Upper lobe of right lung (tissue), 1 donor: ENCODE measurements around the gene GRID1. TPM values are rescaled to one million over a fixed set of nuclear protein-coding genes. Genes with fewer than 3 reads are reported as not detected.

ENCODE experiments used
- ATAC-seq: fragments of 200-7000 bp; cut with Tn5 transposase; one replicate; pipeline ENCODE4 v1.9.1; 2020; ENCODE audit warnings: mild to moderate bottlenecking, moderate library complexity
- DNase-seq: peaks from one replicate; pipeline ENCODE4 v3.0.0-alpha.2; 2020
- H3K27ac ChIP-seq: fragments of 200-600 bp; one replicate; pipeline ENCODE4 v1.8.0; 2022
- H3K27me3 ChIP-seq: fragments of 200-600 bp; one replicate; pipeline ENCODE4 v1.8.0; 2022; ENCODE audit warnings: mild to moderate bottlenecking
- H3K36me3 ChIP-seq: fragments of 200-600 bp; one replicate; pipeline ENCODE4 v1.8.0; 2022
- H3K4me1 ChIP-seq: fragments of 200-600 bp; one replicate; pipeline ENCODE4 v1.8.0; 2022
- H3K4me3 ChIP-seq: fragments of 200-600 bp; one replicate; pipeline ENCODE4 v1.8.0; 2022; ENCODE audit warnings: mild to moderate bottlenecking
- H3K9me3 ChIP-seq: fragments of 200-600 bp; one replicate; pipeline ENCODE4 v1.8.0; 2022
- intact Hi-C: fragments of 100-400 bp; cut with DNase I; formaldehyde crosslinking; loops from one replicate; pipeline ENCODE4 v1.11.0; 2022
- total RNA-seq: library from RNA; stranded (reverse); fragmentation: NEBNext Ultra II Directional; extraction: Animal tissue kit (Norgen Biotek cat#: 25700); gene quantifications from one replicate; pipeline ENCODE4 v1.2.1, GENCODE V29; 2021
- TF ChIP-seq, protein P1 (sequence below): fragments of 200-600 bp; IDR thresholded peaks from one replicate; pipeline ENCODE4 v1.8.0; 2022; ENCODE audit warnings: antibody characterized with exemption
- donor health status: DM: no; HTN: yes; CAD: no; lungs with severe emphysema.

Gene GRID1
- total RNA-seq, 1 donor from 2014 or later, result 3.0 TPM

DNA sequence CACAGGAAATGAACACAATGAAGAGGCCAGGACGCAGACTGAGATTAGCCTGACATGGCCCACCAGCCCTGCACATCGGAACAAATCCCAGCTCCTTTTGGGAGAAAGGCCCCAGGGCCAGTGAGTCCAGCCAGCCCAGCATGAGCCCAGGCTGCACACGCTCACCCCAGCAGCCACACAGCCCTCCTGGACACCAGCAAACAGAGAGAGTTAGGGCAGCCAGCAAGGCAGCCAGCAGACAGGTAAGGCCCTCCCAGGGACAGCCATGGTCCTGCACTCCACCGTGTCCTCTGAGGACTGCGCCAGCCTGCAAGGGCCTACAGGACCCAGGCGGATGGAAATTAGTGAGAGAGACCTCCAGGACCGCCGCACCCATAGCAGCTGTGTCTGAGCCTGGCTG, 8.1 kb upstream of the GRID1 start:
- Histone ChIP-seq H3K27me3 (peaks cover 29% of the 10 kb centered on the region), H3K4me1 (no peaks in the 10 kb centered on the region), H3K27ac (no peak overlapping the region), H3K36me3 (no peaks in the 10 kb centered on the region), H3K4me3 (no peak overlapping the region), H3K9me3 (no peaks in the 10 kb centered on the region)
- TF ChIP-seq, protein P1, sequence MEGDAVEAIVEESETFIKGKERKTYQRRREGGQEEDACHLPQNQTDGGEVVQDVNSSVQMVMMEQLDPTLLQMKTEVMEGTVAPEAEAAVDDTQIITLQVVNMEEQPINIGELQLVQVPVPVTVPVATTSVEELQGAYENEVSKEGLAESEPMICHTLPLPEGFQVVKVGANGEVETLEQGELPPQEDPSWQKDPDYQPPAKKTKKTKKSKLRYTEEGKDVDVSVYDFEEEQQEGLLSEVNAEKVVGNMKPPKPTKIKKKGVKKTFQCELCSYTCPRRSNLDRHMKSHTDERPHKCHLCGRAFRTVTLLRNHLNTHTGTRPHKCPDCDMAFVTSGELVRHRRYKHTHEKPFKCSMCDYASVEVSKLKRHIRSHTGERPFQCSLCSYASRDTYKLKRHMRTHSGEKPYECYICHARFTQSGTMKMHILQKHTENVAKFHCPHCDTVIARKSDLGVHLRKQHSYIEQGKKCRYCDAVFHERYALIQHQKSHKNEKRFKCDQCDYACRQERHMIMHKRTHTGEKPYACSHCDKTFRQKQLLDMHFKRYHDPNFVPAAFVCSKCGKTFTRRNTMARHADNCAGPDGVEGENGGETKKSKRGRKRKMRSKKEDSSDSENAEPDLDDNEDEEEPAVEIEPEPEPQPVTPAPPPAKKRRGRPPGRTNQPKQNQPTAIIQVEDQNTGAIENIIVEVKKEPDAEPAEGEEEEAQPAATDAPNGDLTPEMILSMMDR, result no peak
- intact Hi-C loops, result no loop called here
- DNase-seq, result peak; percentile 53
- ATAC-seq, result no peak

DNA sequence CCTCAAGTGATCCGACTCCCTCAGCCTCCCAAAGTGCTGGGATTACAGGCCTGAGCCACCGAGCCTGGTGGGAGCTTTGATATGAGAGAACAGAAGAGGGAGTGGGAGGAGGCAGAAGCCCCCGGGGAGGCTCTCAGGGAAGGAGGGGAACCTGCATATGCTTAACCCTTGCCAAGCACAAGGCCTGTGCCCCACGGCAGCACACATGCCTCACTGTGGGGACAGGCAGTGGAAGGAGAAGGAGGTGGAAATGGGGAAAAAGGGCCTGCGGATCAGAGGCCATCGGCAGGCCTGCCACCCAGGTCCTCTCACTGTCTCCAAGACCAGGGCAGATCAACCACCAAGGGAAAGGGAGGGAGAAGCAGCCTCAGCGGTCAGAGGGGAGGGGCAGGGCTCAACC, 7.2 kb upstream of the GRID1 start:
- H3K27me3 ChIP-seq, result peaks cover 29% of the 10 kb centered on the region
- intact Hi-C loops, result no loop called here
- ATAC-seq (no peak), DNase-seq (peak; percentile 45)
- H3K4me1 ChIP-seq, result no peaks in the 10 kb centered on the region
- H3K36me3 ChIP-seq, result no peaks in the 10 kb centered on the region
- no peak overlapping the region for H3K27ac ChIP-seq
- H3K4me3 ChIP-seq, result no peak overlapping the region
- no peaks in the 10 kb centered on the region for H3K9me3 ChIP-seq
- TF ChIP-seq, protein P1, result no peak

DNA sequence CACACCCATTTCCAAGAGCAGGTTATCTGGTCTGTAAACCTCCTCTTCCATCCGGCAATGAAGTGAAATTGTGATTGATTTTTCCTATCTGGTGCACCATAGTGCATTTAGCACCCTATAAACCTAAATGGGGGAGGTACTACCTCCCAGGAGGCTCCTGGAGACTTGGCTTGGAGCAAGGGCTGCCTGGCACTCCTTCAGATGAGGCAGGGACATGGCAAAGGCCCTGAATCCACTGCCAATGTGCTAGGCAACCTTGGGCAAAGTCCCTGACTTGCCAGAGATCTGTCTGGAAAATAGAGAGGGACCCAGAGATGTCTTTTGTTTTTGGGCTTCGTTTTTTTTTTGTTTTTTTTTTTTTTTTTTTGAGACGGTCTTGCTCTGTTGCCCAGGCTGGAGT, 6.7 kb upstream of the GRID1 start:
- TF ChIP-seq, protein P1, result no peak
- Histone ChIP-seq H3K4me3 (no peak overlapping the region), H3K4me1 (no peaks in the 10 kb centered on the region), H3K36me3 (no peaks in the 10 kb centered on the region), H3K27me3 (peaks cover 32% of the 10 kb centered on the region), H3K9me3 (no peaks in the 10 kb centered on the region), H3K27ac (no peak overlapping the region)
- intact Hi-C loops, result no loop called here
- ATAC-seq (no peak), DNase-seq (no peak)

DNA sequence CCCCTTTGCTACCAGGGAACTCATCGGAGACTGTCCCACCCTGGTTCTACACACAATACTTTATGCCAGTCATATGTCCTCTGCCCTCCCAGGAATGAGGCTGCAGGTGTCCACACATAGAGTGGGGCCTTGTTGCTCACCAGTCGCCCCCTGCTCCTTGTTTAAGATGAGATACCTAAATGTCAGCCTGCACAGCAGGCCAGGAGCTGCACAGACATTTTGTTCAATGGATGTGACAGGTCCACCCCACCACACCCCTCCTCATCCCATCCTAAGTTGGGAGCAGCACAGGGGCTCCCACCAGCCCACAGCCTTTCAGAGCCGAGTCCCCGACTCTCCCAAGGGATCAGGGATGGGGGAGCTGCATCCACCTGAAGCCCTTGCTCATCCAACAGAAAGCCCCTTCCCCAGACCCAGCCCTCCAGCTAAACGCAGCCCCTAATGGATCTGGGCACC, 6.2 kb upstream of the GRID1 start:
- H3K9me3 ChIP-seq, result no peaks in the 10 kb centered on the region
- peaks cover 31% of the 10 kb centered on the region for H3K27me3 ChIP-seq
- intact Hi-C loops, result no loop called here
- H3K4me3 ChIP-seq, result no peak overlapping the region
- H3K36me3 ChIP-seq, result no peaks in the 10 kb centered on the region
- DNase-seq (peak; percentile 41), ATAC-seq (no peak)
- H3K4me1 ChIP-seq, result no peaks in the 10 kb centered on the region
- TF ChIP-seq, protein P1, result no peak
- H3K27ac ChIP-seq, result no peak overlapping the region

DNA sequence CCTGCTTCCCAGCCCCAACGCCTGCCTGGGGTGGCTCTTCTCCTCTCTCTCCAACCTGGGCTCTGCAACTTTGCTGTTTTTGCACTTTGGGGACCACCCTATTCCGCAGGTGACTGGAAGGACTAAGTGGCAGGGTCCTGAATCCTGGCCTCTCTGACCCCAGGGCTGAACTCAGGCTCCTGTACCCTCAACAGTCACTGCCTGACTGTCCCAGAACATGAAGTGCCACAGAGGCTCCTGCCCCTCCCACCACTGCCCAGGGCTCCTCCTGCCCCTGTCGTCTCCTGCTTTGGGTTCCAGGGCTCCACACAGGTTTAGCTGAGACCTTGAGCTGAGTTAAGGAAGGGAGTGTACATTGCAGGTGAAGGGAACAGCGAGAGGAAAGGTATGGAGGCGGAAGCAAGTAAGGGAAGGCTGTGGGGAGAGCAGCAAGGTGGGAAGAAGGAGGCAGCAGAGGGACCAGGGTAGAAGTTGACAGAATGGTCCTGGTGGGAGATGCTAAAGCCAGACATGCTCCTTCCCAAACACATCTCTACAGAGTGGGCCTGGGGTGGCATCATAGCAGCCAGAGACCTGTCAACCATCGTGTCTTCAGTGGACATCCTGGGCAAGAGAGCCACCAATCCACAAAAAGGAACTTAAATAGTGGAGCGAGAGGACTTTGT, 5.7 kb upstream of the GRID1 start:
- H3K4me3 ChIP-seq, result no peak overlapping the region
- TF ChIP-seq, protein P1, result no peak
- H3K27me3 ChIP-seq, result peaks cover 34% of the 10 kb centered on the region
- DNase-seq (peak; percentile 31), ATAC-seq (no peak)
- peaks cover 2% of the 10 kb centered on the region for H3K4me1 ChIP-seq
- H3K27ac ChIP-seq, result no peak overlapping the region
- intact Hi-C loops, result no loop called here
- no peaks in the 10 kb centered on the region for H3K36me3 ChIP-seq
- no peaks in the 10 kb centered on the region for H3K9me3 ChIP-seq
